Neural crest cell (in vitro differentiated cells): ENCODE results near the gene TARBP1. TPM values are rescaled to one million over a fixed set of nuclear protein-coding genes. Genes with fewer than 3 reads are reported as not detected.

ENCODE experiments used
- DNase-seq: peaks from one replicate; pipeline ENCODE4 v3.0.0; 2021; ENCODE audit warnings: low read depth, mixed read lengths, low spot score
- H3K27ac Mint-ChIP-seq: one replicate; pipeline ENCODE4 v1.8.0; 2021; ENCODE audit warnings: mild to moderate bottlenecking, mixed read lengths; ENCODE audit not compliant: unreplicated experiment
- H3K27me3 Mint-ChIP-seq: 2 replicates; pipeline ENCODE4 v1.8.0; 2021; ENCODE audit warnings: low read depth, mild to moderate bottlenecking, mixed read lengths
- H3K36me3 Mint-ChIP-seq: 2 replicates; pipeline ENCODE4 v1.8.0; 2021; ENCODE audit warnings: low read depth, mild to moderate bottlenecking, mixed read lengths
- H3K4me1 Mint-ChIP-seq: 2 replicates; pipeline ENCODE4 v1.8.0; 2021; ENCODE audit warnings: mixed read lengths
- H3K4me3 Mint-ChIP-seq: one replicate; pipeline ENCODE4 v1.8.0; 2021; ENCODE audit warnings: mild to moderate bottlenecking, mixed read lengths
- H3K9me3 Mint-ChIP-seq: 2 replicates; pipeline ENCODE4 v1.8.0; 2021; ENCODE audit warnings: mixed read lengths
- total RNA-seq: library from RNA; stranded (reverse); gene quantifications from 2 replicates; pipeline ENCODE4 v1.2.1, GENCODE V29; 2021
- TF ChIP-seq, protein P1 (sequence below): fragments of 200-600 bp; sonication (generic); conservative IDR thresholded peaks from 2 replicates; pipeline ENCODE4 v1.5.0; 2021; ENCODE audit warnings: antibody characterized with exemption, mild to moderate bottlenecking

TARBP1 gene
- total RNA-seq, 1 donor from 2014 or later = 30.2 TPM

DNA sequence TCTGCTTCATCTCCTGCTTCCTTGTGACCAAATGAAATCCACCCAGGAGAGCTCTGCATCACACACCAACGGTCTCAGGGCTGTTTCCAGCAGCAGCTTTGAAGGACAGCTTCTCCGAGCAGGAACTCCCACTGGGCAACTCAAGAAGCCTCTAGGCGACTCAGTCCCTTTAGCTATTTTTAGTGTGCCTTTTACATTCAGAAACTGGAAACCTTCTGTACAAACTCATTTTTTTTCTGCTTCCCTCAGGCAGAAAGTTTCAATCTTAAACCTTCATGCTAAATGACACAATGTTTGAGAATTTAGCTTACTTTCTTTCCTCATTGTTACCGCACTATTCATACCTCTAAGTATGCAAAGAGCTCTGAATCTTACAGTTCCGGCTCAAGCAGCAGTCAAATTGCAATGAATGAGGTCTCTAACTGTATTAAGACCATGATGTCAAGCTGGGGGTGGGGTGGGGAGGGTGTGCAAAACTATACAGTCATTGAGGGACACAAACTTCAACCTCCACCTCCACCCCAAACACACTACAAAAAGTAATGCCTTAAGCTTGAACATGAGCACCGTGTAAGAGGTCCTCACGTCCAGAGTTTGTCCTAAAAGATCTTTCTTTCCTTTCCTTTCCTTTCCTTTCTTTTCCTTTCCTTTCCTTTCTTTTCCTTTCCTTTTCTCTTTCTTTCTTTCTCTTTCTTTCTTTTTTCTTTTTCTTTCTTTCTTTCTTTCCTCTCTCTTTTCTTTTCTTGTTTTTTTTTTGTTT lies 16.4 kb upstream of the TARBP1 start:
- Mint-ChIP-seq H3K27me3 (no peaks in the 10 kb centered on the region), H3K36me3 (no peaks in the 10 kb centered on the region), H3K27ac (peak overlapping the region; percentile 17), H3K4me3 (no peak overlapping the region), H3K9me3 (no peaks in the 10 kb centered on the region), H3K4me1 (peaks cover 26% of the 10 kb centered on the region)
- TF ChIP-seq, protein P1, sequence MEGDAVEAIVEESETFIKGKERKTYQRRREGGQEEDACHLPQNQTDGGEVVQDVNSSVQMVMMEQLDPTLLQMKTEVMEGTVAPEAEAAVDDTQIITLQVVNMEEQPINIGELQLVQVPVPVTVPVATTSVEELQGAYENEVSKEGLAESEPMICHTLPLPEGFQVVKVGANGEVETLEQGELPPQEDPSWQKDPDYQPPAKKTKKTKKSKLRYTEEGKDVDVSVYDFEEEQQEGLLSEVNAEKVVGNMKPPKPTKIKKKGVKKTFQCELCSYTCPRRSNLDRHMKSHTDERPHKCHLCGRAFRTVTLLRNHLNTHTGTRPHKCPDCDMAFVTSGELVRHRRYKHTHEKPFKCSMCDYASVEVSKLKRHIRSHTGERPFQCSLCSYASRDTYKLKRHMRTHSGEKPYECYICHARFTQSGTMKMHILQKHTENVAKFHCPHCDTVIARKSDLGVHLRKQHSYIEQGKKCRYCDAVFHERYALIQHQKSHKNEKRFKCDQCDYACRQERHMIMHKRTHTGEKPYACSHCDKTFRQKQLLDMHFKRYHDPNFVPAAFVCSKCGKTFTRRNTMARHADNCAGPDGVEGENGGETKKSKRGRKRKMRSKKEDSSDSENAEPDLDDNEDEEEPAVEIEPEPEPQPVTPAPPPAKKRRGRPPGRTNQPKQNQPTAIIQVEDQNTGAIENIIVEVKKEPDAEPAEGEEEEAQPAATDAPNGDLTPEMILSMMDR = no peak
- DNase-seq = no peak

DNA sequence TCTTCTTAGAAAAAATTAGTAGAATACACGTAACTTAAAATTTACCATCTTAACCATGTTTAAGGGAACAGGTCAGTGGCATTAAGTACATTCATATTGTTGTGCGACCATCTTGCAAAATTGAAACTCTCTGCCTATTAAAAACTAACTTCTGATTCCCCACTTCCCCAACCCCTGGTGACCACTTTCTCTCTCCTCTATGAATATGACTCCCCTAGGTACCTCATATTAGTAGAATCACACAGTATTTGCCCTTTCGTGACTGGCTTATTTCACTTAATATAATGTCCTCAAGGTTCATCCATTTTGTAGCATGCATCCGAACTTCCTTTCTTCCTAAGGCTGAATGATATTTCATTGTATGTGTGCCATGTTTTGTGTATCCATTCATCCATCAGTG lies 15.1 kb upstream of the TARBP1 start:
- Mint-ChIP-seq H3K27me3 (no peaks in the 10 kb centered on the region), H3K4me1 (peaks cover 13% of the 10 kb centered on the region), H3K36me3 (no peaks in the 10 kb centered on the region), H3K4me3 (no peak overlapping the region), H3K9me3 (no peaks in the 10 kb centered on the region), H3K27ac (no peak overlapping the region)
- DNase-seq = no peak
- TF ChIP-seq, protein P1 = no peak

DNA sequence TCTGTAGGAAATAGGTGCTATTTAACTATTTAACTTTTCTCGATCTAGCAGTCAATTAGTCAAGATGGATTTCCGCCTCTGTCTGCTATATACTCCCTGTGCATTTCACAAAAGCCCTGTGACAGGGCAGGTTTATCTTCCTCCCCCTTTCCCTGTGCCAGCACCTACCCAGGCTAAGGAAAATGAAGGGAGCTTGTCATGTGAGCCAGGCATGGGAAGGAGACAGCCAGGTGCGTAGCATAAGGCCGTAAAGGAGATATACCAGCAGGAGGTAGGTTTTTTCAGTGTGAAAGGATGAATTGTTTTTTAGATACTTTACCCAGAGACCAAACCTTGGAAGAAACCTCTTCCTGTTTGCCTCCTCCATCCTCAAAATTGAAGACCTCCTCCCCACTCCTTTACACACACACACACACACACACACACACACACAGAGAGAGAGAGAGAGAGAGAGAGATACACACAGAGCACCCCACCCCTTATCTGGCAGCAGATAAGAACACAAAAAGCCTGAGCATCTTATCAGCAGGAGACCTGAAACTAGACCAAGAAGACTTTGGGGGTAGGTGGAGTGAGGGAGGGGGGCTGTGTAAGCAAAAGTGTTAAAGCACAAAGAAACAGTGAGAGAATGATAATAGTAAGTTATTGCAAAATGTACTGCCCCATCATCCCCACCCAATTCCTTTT lies 12.0 kb upstream of the TARBP1 start:
- Mint-ChIP-seq H3K4me1 (peaks cover 12% of the 10 kb centered on the region), H3K27me3 (no peaks in the 10 kb centered on the region), H3K27ac (no peak overlapping the region), H3K36me3 (no peaks in the 10 kb centered on the region), H3K9me3 (no peaks in the 10 kb centered on the region), H3K4me3 (no peak overlapping the region)
- no peak for DNase-seq
- TF ChIP-seq, protein P1 = no peak

DNA sequence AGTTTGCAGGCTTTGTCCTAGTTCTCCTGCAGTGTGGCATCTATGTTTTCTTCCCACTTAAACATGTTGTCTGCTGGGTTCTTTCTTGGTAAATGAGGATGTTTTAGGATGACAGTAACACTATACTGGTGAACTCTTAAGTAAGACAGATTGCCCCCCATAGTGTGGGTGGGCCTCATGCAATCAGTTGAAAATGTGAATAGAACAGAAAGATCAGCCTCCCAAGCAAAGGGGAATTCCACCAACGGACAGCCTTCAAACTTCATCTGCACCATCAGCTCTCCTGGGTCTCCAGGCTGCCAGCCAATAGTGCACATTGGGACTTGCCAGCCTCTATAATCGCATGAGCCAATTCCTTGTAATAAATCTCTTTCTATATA lies 10.7 kb upstream of the TARBP1 start:
- TF ChIP-seq, protein P1 = no peak
- H3K27me3 Mint-ChIP-seq = no peaks in the 10 kb centered on the region
- H3K4me1 Mint-ChIP-seq = peaks cover 6% of the 10 kb centered on the region
- DNase-seq = no peak
- H3K9me3 Mint-ChIP-seq = no peaks in the 10 kb centered on the region
- H3K36me3 Mint-ChIP-seq = no peaks in the 10 kb centered on the region
- no peak overlapping the region for H3K4me3 Mint-ChIP-seq
- no peak overlapping the region for H3K27ac Mint-ChIP-seq

DNA sequence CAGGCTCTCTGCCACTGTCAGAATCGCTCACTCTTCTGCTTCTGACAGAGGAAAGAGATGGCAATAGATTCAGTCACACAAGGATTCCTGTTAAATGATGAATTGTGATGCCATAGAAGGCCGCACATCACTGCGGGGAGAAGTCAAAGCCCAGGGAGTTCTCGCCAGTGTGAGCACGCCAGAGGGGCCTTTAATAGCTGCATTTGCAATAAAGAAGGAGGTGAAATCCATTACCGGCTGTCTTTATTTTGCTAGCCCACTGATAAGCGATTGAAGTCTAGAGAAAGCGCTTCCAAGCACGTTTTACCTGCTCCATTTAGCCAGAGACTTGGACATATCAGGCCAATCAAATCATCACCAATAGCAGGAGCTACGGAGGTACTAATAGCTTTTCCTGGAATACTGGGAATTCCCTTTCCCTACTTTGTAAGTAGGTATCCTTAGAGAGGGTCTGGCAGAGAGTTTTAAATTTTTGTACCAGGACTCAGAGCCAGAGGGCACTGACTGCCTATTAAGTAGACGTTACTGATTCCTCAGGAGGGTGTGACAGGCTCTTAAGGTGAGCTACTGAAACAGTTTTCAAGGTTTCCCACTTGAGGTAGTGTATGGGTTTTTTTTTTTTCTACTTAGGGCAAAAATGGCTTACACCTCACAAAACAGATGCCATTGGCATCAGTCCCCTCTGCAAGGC lies 10.2 kb upstream of the TARBP1 start:
- no peaks in the 10 kb centered on the region for H3K9me3 Mint-ChIP-seq
- DNase-seq = no peak
- no peak overlapping the region for H3K4me3 Mint-ChIP-seq
- H3K27me3 Mint-ChIP-seq = no peaks in the 10 kb centered on the region
- H3K27ac Mint-ChIP-seq = no peak overlapping the region
- H3K4me1 Mint-ChIP-seq = peaks cover 5% of the 10 kb centered on the region
- H3K36me3 Mint-ChIP-seq = no peaks in the 10 kb centered on the region
- TF ChIP-seq, protein P1 = no peak
